Nephron progenitor cell (in vitro differentiated cells): ENCODE results near the gene LGALS3BP.

Source experiments
- DNase-seq: peaks from one replicate; pipeline ENCODE4 v3.0.0; 2021
- H3K27ac Mint-ChIP-seq: 2 replicates; pipeline ENCODE4 v1.8.0; 2021; ENCODE audit warnings: mild to moderate bottlenecking, moderate library complexity, mixed read lengths
- H3K27me3 Mint-ChIP-seq: 2 replicates; pipeline ENCODE4 v1.8.0; 2021; ENCODE audit warnings: mild to moderate bottlenecking, low read depth, mixed read lengths; ENCODE audit not compliant: poor library complexity
- H3K36me3 Mint-ChIP-seq: 2 replicates; pipeline ENCODE4 v1.8.0; 2021; ENCODE audit warnings: low read depth, mixed read lengths
- H3K4me1 Mint-ChIP-seq: 2 replicates; pipeline ENCODE4 v1.8.0; 2021; ENCODE audit warnings: mixed read lengths
- H3K4me3 Mint-ChIP-seq: 2 replicates; pipeline ENCODE4 v1.8.0; 2021; ENCODE audit warnings: mild to moderate bottlenecking, moderate library complexity, mixed read lengths
- H3K9me3 Mint-ChIP-seq: 2 replicates; pipeline ENCODE4 v1.8.0; 2021; ENCODE audit warnings: mild to moderate bottlenecking, moderate library complexity, mixed read lengths
- CTCF ChIP-seq: fragments of 200-600 bp; sonication (generic); IDR thresholded peaks from 2 replicates; pipeline ENCODE4 v1.5.0; 2021; ENCODE audit warnings: antibody characterized with exemption

The LGALS3BP gene

GRCh38 chr17:79008666-79009387, 29.1 kb upstream of the LGALS3BP start:
- no peak for TF ChIP-seq CTCF
- peaks cover 31% of the 10 kb centered on the region for H3K9me3 Mint-ChIP-seq

GRCh38 chr17:79007504-79008381, 28.0 kb upstream of the LGALS3BP start:
- peaks cover 5% of the 10 kb centered on the region for H3K36me3 Mint-ChIP-seq
- peaks cover 20% of the 10 kb centered on the region for H3K9me3 Mint-ChIP-seq
- H3K27ac Mint-ChIP-seq: no peak overlapping the region
- H3K27me3 Mint-ChIP-seq: peaks cover 14% of the 10 kb centered on the region
- DNase-seq: no peak
- no peak for TF ChIP-seq CTCF
- peaks cover 54% of the 10 kb centered on the region for H3K4me1 Mint-ChIP-seq
- H3K4me3 Mint-ChIP-seq: peak overlapping the region; percentile 97

More at GRCh38 chr17:79008666-79009387, 29.1 kb upstream of the LGALS3BP start:
- Mint-ChIP-seq H3K36me3 (peaks cover 5% of the 10 kb centered on the region), H3K4me3 (peak overlapping the region; percentile 97), H3K4me1 (peaks cover 50% of the 10 kb centered on the region), H3K27me3 (peaks cover 16% of the 10 kb centered on the region), H3K27ac (peak overlapping the region; percentile 81)
- DNase-seq: no peak

- Mint-ChIP-seq H3K4me1 (peaks cover 62% of the 10 kb centered on the region), H3K36me3 (peaks cover 5% of the 10 kb centered on the region), H3K9me3 (peaks cover 12% of the 10 kb centered on the region), H3K4me3 (peak overlapping the region; percentile 39), H3K27ac (no peak overlapping the region), H3K27me3 (peaks cover 7% of the 10 kb centered on the region)
- no peak for DNase-seq
- TF ChIP-seq CTCF: no peak
These were observed 27.2 kb upstream of the LGALS3BP start for GRCh38 chr17:79006794-79007503.

GRCh38 chr17:79006046-79006445, 26.3 kb upstream of the LGALS3BP start:
- no peak for TF ChIP-seq CTCF

GRCh38 chr17:79005063-79005861, 25.5 kb upstream of the LGALS3BP start:
- TF ChIP-seq CTCF: no peak
- peaks cover 56% of the 10 kb centered on the region for H3K4me1 Mint-ChIP-seq
- DNase-seq: no peak
- H3K4me3 Mint-ChIP-seq: no peak overlapping the region
- H3K27ac Mint-ChIP-seq: no peak overlapping the region
- H3K9me3 Mint-ChIP-seq: no peaks in the 10 kb centered on the region
- no peaks in the 10 kb centered on the region for H3K27me3 Mint-ChIP-seq
- H3K36me3 Mint-ChIP-seq: peaks cover 9% of the 10 kb centered on the region

More at GRCh38 chr17:79006046-79006445, 26.3 kb upstream of the LGALS3BP start:
- no peak for DNase-seq
- Mint-ChIP-seq H3K27ac (peak overlapping the region; percentile 16), H3K36me3 (peaks cover 5% of the 10 kb centered on the region), H3K4me1 (peaks cover 63% of the 10 kb centered on the region), H3K4me3 (no peak overlapping the region), H3K9me3 (peaks cover 4% of the 10 kb centered on the region), H3K27me3 (peaks cover 1% of the 10 kb centered on the region)
